Renal cortex interstitium (tissue), 15 donors: Measurements from ENCODE around the gene NF2. TPM values are rescaled to one million over a fixed set of nuclear protein-coding genes. Genes with fewer than 3 reads are reported as not detected.
"Not testable (repeated sequence)": the region's sequence is repeated elsewhere in the genome, so short reads cannot be mapped to it uniquely, and the experiment has no call there.

ENCODE experiments used
- DNase-seq, 11 donors: peaks; one replicate each; pipeline ENCODE4 v3.0.0-alpha.2; 2013; ENCODE audit warnings: low read depth in 9 of 11, low spot score in 4 of 11; ENCODE audit errors: extremely low read depth in 1 of 11
- long read RNA-seq, 16 experiments: transcript quantifications; one replicate each; lab custom pipeline, GENCODE V29; 2026
- polyA plus RNA-seq, 3 donors: library from polyadenylated mRNA; unstranded; fragments of 120-200 nt; gene quantifications; one replicate each; pipeline ENCODE4 v1.2.1, GENCODE V29; 2013; ENCODE audit not compliant: insufficient read length in 3 of 3

The NF2 gene
- 10 to 100 TPM; 27.2 to 29.6 (median 29.3) TPM for polyA plus RNA-seq
- long read RNA-seq, donor 1, full-length matches to known transcripts: 1 of 1 reads
- long read RNA-seq, donor 1, partial matches to known transcripts: 0 of 1 reads
- long read RNA-seq, donor 1, other reads (novel, unspliced or antisense): 0 of 1 reads
- long read RNA-seq, donor 2, full-length matches to known transcripts: 2 of 2 reads
- long read RNA-seq, donor 2, partial matches to known transcripts: 0 of 2 reads
- long read RNA-seq, donor 2, other reads (novel, unspliced or antisense): 0 of 2 reads
- long read RNA-seq, donor 3, full-length matches to known transcripts: 9 of 9 reads
- long read RNA-seq, donor 3, partial matches to known transcripts: 0 of 9 reads
- long read RNA-seq, donor 3, other reads (novel, unspliced or antisense): 0 of 9 reads
- long read RNA-seq, donor 4, partial matches to known transcripts: 0 of 2 reads
- long read RNA-seq, donor 4, other reads (novel, unspliced or antisense): 0 of 2 reads
- long read RNA-seq, donor 5, full-length matches to known transcripts: 5 of 5 reads
- long read RNA-seq, donor 5, partial matches to known transcripts: 0 of 5 reads
- long read RNA-seq, donor 5, other reads (novel, unspliced or antisense): 0 of 5 reads
- long read RNA-seq, donor 6, full-length matches to known transcripts: 3 of 3 reads
- long read RNA-seq, donor 6, partial matches to known transcripts: 0 of 3 reads
- long read RNA-seq, donor 6, other reads (novel, unspliced or antisense): 0 of 3 reads
- long read RNA-seq, donor 7, partial matches to known transcripts: 33 of 34 reads
- long read RNA-seq, donor 7, other reads (novel, unspliced or antisense): 0 of 34 reads
- long read RNA-seq, donor 8, full-length matches to known transcripts: 2 of 2 reads
- long read RNA-seq, donor 8, partial matches to known transcripts: 0 of 2 reads
- long read RNA-seq, donor 8, other reads (novel, unspliced or antisense): 0 of 2 reads
- long read RNA-seq, donor 9: 0 reads
- long read RNA-seq, donor 10, partial matches to known transcripts: 0 of 1 reads
- long read RNA-seq, donor 10, other reads (novel, unspliced or antisense): 0 of 1 reads
- long read RNA-seq, donor 11, full-length matches to known transcripts: 7 of 7 reads
- long read RNA-seq, donor 11, partial matches to known transcripts: 0 of 7 reads
- long read RNA-seq, donor 11, other reads (novel, unspliced or antisense): 0 of 7 reads
- long read RNA-seq, donor 12, partial matches to known transcripts: 0 of 1 reads
- long read RNA-seq, donor 12, other reads (novel, unspliced or antisense): 0 of 1 reads
- long read RNA-seq, donor 13, full-length matches to known transcripts: 4 of 4 reads
- long read RNA-seq, donor 13, partial matches to known transcripts: 0 of 4 reads
- long read RNA-seq, donor 13, other reads (novel, unspliced or antisense): 0 of 4 reads
- long read RNA-seq, donor 14, full-length matches to known transcripts: 3 of 3 reads
- long read RNA-seq, donor 14, partial matches to known transcripts: 0 of 3 reads
- long read RNA-seq, donor 14, other reads (novel, unspliced or antisense): 0 of 3 reads
- long read RNA-seq, donor 15, partial matches to known transcripts: 0 of 1 reads
- long read RNA-seq, donor 15, other reads (novel, unspliced or antisense): 0 of 1 reads
- long read RNA-seq, donor 16, full-length matches to known transcripts: 4 of 17 reads
- long read RNA-seq, donor 16, partial matches to known transcripts: 13 of 17 reads
- long read RNA-seq, donor 16, other reads (novel, unspliced or antisense): 0 of 17 reads

- peak; percentile 97 to 99 (median 99) for DNase-seq
Observed at GRCh38 chr22:29603358-29604075, at the start of gene NF2. TSS of gene NF2 (plus strand) at chr22:29603633. CDS start at chr22:29603999, 366 bp downstream.

- DNase-seq: peak in 4 of 11 donors; percentile 22 to 41 (median 32)
Observed at GRCh38 chr22:29555065-29555644, 48.3 kb upstream of the NF2 start.

GRCh38 chr22:29559030-29559429, 44.4 kb upstream of the NF2 start:
- no peak for DNase-seq

- DNase-seq: no peak
Observed at GRCh38 chr22:29559853-29560252, 43.6 kb upstream of the NF2 start.

- no peak for DNase-seq
Observed at GRCh38 chr22:29563652-29564460, 39.6 kb upstream of the NF2 start.

GRCh38 chr22:29566513-29566912, 36.9 kb upstream of the NF2 start:
- not testable (repeated sequence) for DNase-seq

- no peak for DNase-seq
Observed at GRCh38 chr22:29567338-29567737, 36.1 kb upstream of the NF2 start.

GRCh38 chr22:29569011-29569678, 34.3 kb upstream of the NF2 start:
- no peak for DNase-seq

- no peak for DNase-seq
Observed at GRCh38 chr22:29570456-29570855, 33.0 kb upstream of the NF2 start.

- DNase-seq: no peak
Observed at GRCh38 chr22:29570912-29571549, 32.4 kb upstream of the NF2 start.

GRCh38 chr22:29574762-29575450, 28.5 kb upstream of the NF2 start:
- no peak for DNase-seq

GRCh38 chr22:29578462-29579200, 24.8 kb upstream of the NF2 start:
- DNase-seq: no peak

GRCh38 chr22:29580200-29580810, 23.1 kb upstream of the NF2 start:
- peak in 2 of 11 donors; percentile 21 to 25 for DNase-seq

- DNase-seq: no peak
Observed at GRCh38 chr22:29581799-29582198, 21.6 kb upstream of the NF2 start.
